ENCODE data around the gene MAP2K1. TPM values are rescaled to one million over a fixed set of nuclear protein-coding genes. Genes with fewer than 3 reads are reported as not detected.

MAP2K1 gene
- total RNA-seq, 2 experiments from 2014 or later, result 95.0 to 96.5 TPM

DNA sequence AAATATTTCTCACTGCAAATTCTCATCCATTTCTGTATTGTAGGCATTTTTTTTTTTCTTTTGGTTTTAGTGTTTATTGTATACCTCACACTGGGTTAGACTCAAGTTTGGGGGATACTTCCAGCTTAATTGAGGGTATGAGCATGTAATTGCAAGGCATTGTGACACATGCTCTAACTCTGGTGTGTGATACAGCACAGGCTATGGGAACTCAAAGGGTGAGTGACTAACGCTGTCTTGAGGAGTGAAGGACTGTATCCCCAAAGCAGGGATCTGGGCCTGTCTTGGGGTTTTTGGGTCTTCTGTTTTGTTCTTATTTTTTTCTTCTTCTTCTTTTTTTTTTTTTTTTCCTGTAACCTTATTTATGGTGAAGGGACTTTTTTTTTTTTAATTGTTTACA, 26.9 kb downstream of the MAP2K1 start:
- Mint-ChIP-seq H3K4me1 (peaks cover 59% of the 10 kb centered on the region), H3K4me3 (no peak overlapping the region), H3K27ac (no peak overlapping the region), H3K27me3 (no peaks in the 10 kb centered on the region), H3K9me3 (peaks cover 10% of the 10 kb centered on the region), H3K36me3 (peaks cover 54% of the 10 kb centered on the region)
- POLR2A ChIA-PET, result interaction anchor here (0.6 to 0.7 kb wide), 3 partner anchors 23 to 77 kb away, joined by 3 to 6 read pairs (median 3); no protein-coding TSS in a partner anchor
- ATAC-seq (ENCODE audit: low read depth), result no peak
- no peak for DNase-seq

DNA sequence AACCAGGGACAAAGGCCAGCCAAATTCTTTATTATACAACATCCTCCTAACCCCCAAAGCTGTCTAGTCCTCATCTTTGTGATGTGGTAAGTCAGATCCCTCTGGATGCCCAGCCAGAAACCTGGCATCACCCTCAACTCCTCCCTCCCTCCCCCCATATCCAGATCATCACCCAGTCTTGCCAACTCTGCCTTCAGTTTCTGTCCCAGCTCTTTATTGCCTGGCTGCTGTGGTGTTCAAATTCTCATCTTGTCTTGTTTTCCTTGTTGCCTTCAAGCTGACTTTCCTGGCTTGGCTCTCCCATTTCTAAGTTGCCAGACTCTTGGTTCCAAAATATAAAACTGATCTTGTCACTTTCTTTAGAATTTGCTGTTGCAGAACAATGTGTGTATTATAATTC, 28.6 kb downstream of the MAP2K1 start:
- ATAC-seq (ENCODE audit: low read depth) (no peak), DNase-seq (no peak)
- Mint-ChIP-seq H3K27ac (no peak overlapping the region), H3K4me1 (peaks cover 44% of the 10 kb centered on the region), H3K9me3 (peaks cover 10% of the 10 kb centered on the region), H3K36me3 (peaks cover 50% of the 10 kb centered on the region), H3K27me3 (no peaks in the 10 kb centered on the region), H3K4me3 (no peak overlapping the region)
- POLR2A ChIA-PET, result no interaction called here

DNA sequence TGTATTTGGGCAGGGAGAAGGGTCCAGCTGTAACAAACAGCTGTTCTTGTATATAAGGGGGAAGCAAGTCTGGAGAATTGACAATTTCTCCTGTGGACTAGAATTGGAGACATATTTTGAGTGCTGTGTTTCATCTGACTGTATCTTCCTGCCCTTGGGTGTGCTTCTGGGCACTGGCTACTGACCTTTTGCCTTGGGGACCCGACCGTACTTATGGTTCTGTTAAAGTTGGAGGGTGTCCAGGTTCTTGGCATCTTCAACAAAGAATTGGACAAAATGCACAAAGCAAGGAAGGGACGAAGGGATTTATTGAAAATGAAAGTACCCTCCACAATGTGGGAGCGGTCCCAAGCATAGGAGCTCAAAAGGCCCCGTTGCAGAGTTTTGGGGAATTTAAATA, 31.0 kb downstream of the MAP2K1 start:
- Mint-ChIP-seq H3K9me3 (peaks cover 10% of the 10 kb centered on the region), H3K4me3 (no peak overlapping the region), H3K27me3 (no peaks in the 10 kb centered on the region), H3K4me1 (peaks cover 32% of the 10 kb centered on the region), H3K36me3 (peaks cover 48% of the 10 kb centered on the region), H3K27ac (no peak overlapping the region)
- ATAC-seq (ENCODE audit: low read depth) (no peak), DNase-seq (no peak)
- POLR2A ChIA-PET, result no interaction called here

DNA sequence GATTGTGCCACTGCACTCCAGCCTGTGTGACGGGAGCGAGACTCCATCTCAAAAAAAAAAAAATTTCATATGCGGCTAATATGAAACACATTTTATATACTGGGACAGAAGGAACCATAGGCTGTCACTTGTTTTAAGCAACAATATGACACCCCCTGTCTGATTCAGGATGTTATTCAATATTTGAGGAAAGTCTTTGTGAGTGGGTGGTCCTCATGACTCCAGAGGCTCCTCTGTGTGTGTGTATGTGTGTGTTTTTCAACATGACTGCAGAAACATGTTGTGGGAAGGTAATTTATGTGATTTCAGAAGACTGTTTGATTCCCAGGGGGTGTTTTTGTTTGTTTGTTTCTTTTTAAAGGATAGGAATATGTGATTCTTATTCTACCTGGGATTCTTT, 32.8 kb downstream of the MAP2K1 start:
- Mint-ChIP-seq H3K27ac (no peak overlapping the region), H3K36me3 (peaks cover 47% of the 10 kb centered on the region), H3K27me3 (no peaks in the 10 kb centered on the region), H3K9me3 (peaks cover 4% of the 10 kb centered on the region), H3K4me1 (peaks cover 32% of the 10 kb centered on the region), H3K4me3 (no peak overlapping the region)
- POLR2A ChIA-PET, result interaction anchor here (0.7 kb wide), 1 partner anchor 1960 kb away, joined by 6 read pairs; no protein-coding TSS in a partner anchor
- DNase-seq, result no peak
- ATAC-seq (ENCODE audit: low read depth), result no peak

DNA sequence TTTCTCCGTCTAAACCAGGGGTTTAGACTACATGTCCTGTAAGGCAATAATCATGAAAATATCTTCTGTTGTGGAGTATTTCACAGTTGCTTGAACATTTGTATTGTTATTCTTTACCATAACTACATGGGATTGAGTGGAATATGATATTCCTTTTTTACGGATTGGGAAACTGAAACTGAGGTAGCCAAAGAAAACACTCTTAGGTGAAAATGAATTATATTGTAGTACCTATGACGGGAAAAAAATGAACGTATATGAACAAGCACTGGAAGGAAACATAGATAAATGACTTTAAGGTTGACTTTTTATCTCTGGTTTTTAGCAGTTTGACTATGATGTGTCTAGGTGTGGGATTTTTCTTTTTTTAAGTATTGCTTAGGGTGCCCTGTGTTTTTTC, 35.6 kb downstream of the MAP2K1 start:
- POLR2A ChIA-PET, result no interaction called here
- H3K9me3 Mint-ChIP-seq, result no peaks in the 10 kb centered on the region
- ATAC-seq (ENCODE audit: low read depth), result no peak
- H3K36me3 Mint-ChIP-seq, result peaks cover 39% of the 10 kb centered on the region
- peaks cover 35% of the 10 kb centered on the region for H3K4me1 Mint-ChIP-seq
- DNase-seq, result no peak
- H3K4me3 Mint-ChIP-seq, result no peak overlapping the region
- no peak overlapping the region for H3K27ac Mint-ChIP-seq
- no peaks in the 10 kb centered on the region for H3K27me3 Mint-ChIP-seq

DNA sequence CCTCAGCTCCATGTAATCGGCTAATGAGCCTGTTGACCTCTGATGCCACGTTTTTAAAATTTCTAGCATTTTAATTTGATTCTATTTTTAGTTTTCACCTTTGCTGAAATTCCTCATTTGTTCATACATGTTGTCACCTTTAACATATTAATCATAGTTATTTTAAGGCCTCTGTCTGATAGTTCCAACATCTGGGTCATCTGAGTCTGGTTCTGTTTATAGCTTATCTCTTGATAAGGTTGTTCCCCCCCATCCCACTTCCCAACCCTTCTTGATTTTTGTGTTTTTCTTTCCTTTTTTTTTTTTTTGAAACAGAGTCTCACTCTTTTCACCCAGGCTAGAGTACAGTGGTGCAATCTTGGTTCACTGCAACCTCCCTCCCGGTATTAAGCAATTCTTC, 36.4 kb downstream of the MAP2K1 start:
- Mint-ChIP-seq H3K4me1 (peaks cover 32% of the 10 kb centered on the region), H3K9me3 (no peaks in the 10 kb centered on the region), H3K27ac (no peak overlapping the region)

DNA sequence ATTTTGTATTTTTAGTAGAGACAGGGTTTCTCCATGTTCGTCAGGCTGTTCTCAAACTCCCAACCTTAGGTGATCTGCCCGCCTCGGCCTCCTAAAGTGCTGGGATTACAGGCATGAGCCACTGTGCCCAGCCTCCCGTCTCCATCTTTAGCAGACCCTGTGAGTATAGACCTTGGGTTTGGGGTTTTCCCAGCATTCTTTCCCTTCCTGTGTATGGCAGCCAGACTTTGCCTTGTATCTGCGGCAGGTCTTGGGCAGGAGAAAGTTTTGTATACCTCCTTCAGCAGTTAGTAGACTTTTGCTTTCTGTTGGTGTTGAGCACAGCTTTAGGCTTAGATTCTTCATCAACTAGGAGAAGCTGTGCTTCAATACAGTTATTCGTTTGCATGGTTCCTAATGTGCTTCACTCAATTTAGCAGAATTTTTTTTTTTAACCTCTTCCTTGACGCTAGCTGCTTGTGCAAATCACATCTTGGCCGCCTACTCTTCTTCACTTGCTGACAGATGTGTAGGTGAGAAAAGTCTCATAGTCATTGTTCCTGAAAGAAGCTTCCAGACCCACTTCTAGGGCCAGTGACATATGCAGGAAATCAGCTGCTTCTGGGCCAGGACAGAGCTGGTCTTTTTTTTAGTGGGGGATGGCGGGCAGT, 38.4 kb downstream of the MAP2K1 start:
- H3K4me3 Mint-ChIP-seq, result no peak overlapping the region
- ATAC-seq (ENCODE audit: low read depth) (no peak), DNase-seq (no peak)
- H3K4me1 Mint-ChIP-seq, result peaks cover 37% of the 10 kb centered on the region
- POLR2A ChIA-PET, result interaction anchor here (0.7 kb wide), 1 partner anchor 67 kb away, joined by 3 read pairs; no protein-coding TSS in a partner anchor
- H3K9me3 Mint-ChIP-seq, result no peaks in the 10 kb centered on the region
- H3K36me3 Mint-ChIP-seq, result peaks cover 43% of the 10 kb centered on the region
- peak overlapping the region; percentile 0 for H3K27ac Mint-ChIP-seq
- no peaks in the 10 kb centered on the region for H3K27me3 Mint-ChIP-seq

More for the DNA sequence above, 36.4 kb downstream of the MAP2K1 start:
- no peak for DNase-seq
- POLR2A ChIA-PET, result no interaction called here
- peaks cover 40% of the 10 kb centered on the region for H3K36me3 Mint-ChIP-seq
- H3K27me3 Mint-ChIP-seq, result no peaks in the 10 kb centered on the region
- H3K4me3 Mint-ChIP-seq, result no peak overlapping the region
- ATAC-seq (ENCODE audit: low read depth), result no peak

DNA sequence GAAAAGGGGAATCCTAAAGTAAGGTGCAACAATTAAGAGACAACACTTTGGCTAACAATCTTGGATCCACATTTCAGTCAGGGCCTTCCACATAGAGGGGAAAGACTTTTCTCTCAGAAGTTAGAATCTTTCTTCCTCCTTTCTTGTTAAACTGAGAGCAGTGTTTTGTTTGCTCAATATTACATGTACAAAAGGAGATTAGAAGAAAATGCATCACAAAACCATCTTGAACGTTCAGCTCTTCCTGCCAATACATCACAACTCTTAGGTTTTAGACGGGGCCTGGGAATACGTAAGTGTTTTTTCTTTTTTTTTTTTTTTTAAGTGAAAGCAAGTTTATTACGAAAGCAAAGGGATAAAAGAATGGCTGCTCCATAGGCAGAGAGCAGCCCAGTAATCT, 39.1 kb downstream of the MAP2K1 start:
- no peaks in the 10 kb centered on the region for H3K27me3 Mint-ChIP-seq
- ATAC-seq (ENCODE audit: low read depth) (no peak), DNase-seq (no peak)
- H3K36me3 Mint-ChIP-seq, result peaks cover 43% of the 10 kb centered on the region
- POLR2A ChIA-PET, result interaction anchor here (0.7 kb wide), 1 partner anchor 66 kb away, joined by 3 read pairs; no protein-coding TSS in a partner anchor
- H3K27ac Mint-ChIP-seq, result no peak overlapping the region
- H3K4me3 Mint-ChIP-seq, result no peak overlapping the region
- H3K4me1 Mint-ChIP-seq, result peaks cover 41% of the 10 kb centered on the region
- no peaks in the 10 kb centered on the region for H3K9me3 Mint-ChIP-seq

DNA sequence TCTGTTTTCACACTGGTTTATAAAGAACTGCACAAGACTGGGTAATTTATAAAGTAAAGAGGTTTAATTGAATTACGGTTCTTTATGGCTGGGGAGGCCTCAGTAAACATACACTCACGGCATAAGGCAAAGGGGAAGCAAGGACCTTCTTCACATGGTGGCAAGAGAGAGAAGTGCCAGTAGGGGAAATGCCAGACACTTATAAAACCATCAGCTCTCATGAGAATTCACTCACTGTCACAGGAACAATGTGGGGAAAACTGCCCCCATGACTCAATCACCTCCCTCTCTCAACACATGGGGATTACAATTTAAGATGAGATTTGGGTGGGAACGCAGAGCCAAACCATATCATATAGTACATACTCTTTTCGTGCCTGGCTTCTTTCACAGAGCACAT, 42.4 kb downstream of the MAP2K1 start:
- H3K9me3 Mint-ChIP-seq, result no peaks in the 10 kb centered on the region
- H3K4me3 Mint-ChIP-seq, result no peak overlapping the region
- POLR2A ChIA-PET, result no interaction called here
- H3K36me3 Mint-ChIP-seq, result peaks cover 33% of the 10 kb centered on the region
- ATAC-seq (ENCODE audit: low read depth) (no peak), DNase-seq (no peak)
- H3K27me3 Mint-ChIP-seq, result no peaks in the 10 kb centered on the region
- H3K27ac Mint-ChIP-seq, result no peak overlapping the region
- peaks cover 57% of the 10 kb centered on the region for H3K4me1 Mint-ChIP-seq

DNA sequence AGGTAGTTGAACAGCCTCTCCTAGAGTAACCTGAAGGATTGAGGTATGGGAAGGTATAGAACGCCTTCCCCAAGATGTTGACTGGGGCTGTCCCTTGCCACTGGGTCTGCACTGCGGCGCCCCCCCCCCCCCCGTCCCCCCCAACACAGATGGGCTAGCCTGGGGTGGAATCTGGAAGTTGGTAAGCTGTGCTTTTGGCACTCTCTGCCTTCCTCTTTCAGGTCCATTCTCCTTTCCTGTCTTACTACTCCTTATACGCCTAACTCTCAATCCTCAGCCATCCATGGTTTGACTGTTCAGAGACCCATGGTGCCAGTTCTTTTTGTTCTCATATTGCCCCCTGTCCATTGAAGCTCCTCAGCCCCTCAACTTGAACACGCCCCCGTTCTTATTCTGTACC, 42.8 kb downstream of the MAP2K1 start:
- POLR2A ChIA-PET, result no interaction called here
- no peak for ATAC-seq (ENCODE audit: low read depth)
- Mint-ChIP-seq H3K27me3 (no peaks in the 10 kb centered on the region), H3K27ac (no peak overlapping the region), H3K9me3 (no peaks in the 10 kb centered on the region), H3K36me3 (peaks cover 29% of the 10 kb centered on the region), H3K4me3 (no peak overlapping the region), H3K4me1 (peaks cover 54% of the 10 kb centered on the region)
- no peak for DNase-seq

DNA sequence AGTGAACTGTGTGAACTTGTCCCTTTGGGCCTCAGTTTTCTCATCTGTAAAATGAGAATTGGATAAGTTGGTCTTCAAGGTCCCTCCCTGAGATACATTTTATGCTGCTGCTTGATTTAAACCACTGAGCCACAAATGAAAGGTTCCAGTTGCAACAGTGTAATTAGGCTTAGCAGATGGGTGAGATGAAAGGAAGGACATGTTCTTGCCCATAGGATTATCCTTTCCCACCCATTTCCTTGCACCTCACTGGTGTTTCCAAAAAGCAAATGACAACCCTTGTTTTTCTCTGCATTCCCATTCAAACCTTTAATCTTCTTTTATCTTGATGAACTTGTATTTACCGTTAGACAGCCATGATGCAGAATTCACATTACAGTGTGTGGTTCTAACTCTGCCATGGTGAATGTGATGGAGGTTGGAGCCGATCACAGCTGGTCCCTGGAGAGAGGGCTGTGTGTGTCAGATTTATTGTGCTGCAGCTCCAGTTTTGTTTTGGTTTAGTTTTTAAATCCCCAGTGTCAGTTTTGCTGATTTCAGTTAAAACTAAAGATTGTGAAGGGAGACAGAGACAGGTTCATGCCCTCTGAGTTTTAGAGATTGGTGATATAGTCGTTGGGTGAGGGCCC, 44.0 kb downstream of the MAP2K1 start:
- POLR2A ChIA-PET, result no interaction called here
- Mint-ChIP-seq H3K4me3 (no peak overlapping the region), H3K36me3 (peaks cover 22% of the 10 kb centered on the region), H3K27ac (peak overlapping the region; percentile 8), H3K9me3 (no peaks in the 10 kb centered on the region), H3K4me1 (peaks cover 45% of the 10 kb centered on the region), H3K27me3 (no peaks in the 10 kb centered on the region)
- ATAC-seq (ENCODE audit: low read depth) (no peak), DNase-seq (no peak)

DNA sequence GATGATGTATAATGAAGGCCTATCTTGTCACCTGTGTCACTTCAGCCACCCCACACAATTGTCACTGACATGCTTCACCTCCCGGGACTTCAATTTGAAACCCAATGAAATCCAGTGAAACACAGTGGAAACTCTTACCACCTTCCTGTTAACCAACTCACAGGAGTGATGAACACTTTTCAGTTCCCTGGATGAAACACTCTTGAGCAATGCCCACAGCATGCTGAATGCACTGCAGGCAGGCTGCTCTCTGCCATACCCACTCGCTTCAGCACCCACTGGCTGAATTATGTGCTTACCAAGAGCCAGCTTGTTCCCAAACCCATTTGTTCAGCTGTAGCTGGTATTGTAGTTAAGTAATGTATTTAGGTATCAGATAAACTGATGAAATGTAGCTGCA, 47.0 kb downstream of the MAP2K1 start:
- Mint-ChIP-seq H3K4me3 (no peak overlapping the region), H3K9me3 (no peaks in the 10 kb centered on the region), H3K27me3 (no peaks in the 10 kb centered on the region), H3K27ac (no peak overlapping the region), H3K4me1 (peaks cover 36% of the 10 kb centered on the region), H3K36me3 (peaks cover 40% of the 10 kb centered on the region)
- DNase-seq, result no peak
- POLR2A ChIA-PET, result interaction anchor here (0.5 kb wide), 1 partner anchor 35 kb away, joined by 8 read pairs; no protein-coding TSS in a partner anchor
- ATAC-seq (ENCODE audit: low read depth), result no peak

DNA sequence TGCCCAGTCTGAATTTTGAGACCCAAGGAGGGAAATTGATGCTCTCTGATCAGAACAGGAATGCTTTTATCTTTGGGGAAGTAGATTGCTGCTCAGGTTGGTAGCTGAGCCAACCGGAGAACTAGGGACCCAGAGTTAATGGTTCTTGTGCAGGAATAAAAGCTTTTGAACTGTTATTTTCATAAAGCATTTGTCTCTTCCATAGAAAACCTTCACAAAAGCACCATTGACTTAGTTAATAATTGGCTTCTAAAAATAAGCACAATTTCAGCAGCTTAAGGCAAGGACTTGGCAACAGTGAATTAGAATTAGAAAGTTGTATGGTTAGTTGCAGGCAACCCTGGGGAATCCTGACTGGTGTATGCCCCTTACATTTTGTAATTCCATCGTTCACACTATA, 53.8 kb downstream of the MAP2K1 start:
- H3K4me3 Mint-ChIP-seq, result no peak overlapping the region
- no peaks in the 10 kb centered on the region for H3K9me3 Mint-ChIP-seq
- POLR2A ChIA-PET, result no interaction called here
- H3K27ac Mint-ChIP-seq, result no peak overlapping the region
- DNase-seq, result no peak
- peaks cover 58% of the 10 kb centered on the region for H3K36me3 Mint-ChIP-seq
- no peak for ATAC-seq (ENCODE audit: low read depth)
- no peaks in the 10 kb centered on the region for H3K4me1 Mint-ChIP-seq
- H3K27me3 Mint-ChIP-seq, result no peaks in the 10 kb centered on the region

DNA sequence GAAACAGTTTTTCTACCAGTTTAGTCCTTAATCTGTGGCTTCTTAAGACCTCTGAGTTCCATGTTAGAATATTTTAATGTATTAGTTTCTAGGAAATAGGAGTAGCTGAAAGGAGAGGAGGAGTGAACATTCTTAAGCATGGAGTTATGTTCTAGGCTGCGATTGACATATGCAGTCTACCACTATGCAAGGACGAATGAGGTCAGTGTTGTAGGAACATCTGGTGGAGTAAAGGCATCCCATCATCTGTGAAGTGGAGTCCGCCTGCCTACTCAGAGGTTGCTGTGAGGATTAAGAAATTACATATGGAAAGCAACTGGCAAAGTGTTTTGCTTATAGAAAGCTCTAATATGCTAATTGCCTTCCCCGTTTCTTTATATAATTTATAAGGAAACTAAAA, 65.7 kb downstream of the MAP2K1 start:
- peaks cover 26% of the 10 kb centered on the region for H3K36me3 Mint-ChIP-seq
- no peak overlapping the region for H3K4me3 Mint-ChIP-seq
- no peak overlapping the region for H3K27ac Mint-ChIP-seq
- no peak for ATAC-seq (ENCODE audit: low read depth)
- H3K4me1 Mint-ChIP-seq, result peaks cover 4% of the 10 kb centered on the region
- no peaks in the 10 kb centered on the region for H3K27me3 Mint-ChIP-seq
- no peak for DNase-seq
- POLR2A ChIA-PET, result no interaction called here
- peaks cover 3% of the 10 kb centered on the region for H3K9me3 Mint-ChIP-seq

Data from activated naive CD8-positive, alpha-beta T cell treated with anti-CD3 and anti-CD28 coated beads, Interleukin-2, amount 10 ng/mL, durations not matched to agents 7 days and 5 days (primary cell).